Posterior cingulate gyrus (tissue), 11 donors: ENCODE measurements around the gene SERPINA7.
A peak's percentile ranks its signal among the peaks of the same experiment; 100 is the strongest.
"Not testable (repeated sequence)": the region's sequence is repeated elsewhere in the genome, so short reads cannot be mapped to it uniquely, and the experiment has no call there.

Source experiments
- DNase-seq, 10 donors: peaks; one replicate each; pipeline versions ENCODE4 v3.0.0 to v3.0.0-alpha.2; 2020 to 2021; ENCODE audit warnings: mixed read lengths in 3 of 10
- intact Hi-C: fragments of 100-400 bp; cut with DNase I; formaldehyde crosslinking; loops from one replicate; pipeline ENCODE4 v1.15.1; 2023

The SERPINA7 gene, protein sequence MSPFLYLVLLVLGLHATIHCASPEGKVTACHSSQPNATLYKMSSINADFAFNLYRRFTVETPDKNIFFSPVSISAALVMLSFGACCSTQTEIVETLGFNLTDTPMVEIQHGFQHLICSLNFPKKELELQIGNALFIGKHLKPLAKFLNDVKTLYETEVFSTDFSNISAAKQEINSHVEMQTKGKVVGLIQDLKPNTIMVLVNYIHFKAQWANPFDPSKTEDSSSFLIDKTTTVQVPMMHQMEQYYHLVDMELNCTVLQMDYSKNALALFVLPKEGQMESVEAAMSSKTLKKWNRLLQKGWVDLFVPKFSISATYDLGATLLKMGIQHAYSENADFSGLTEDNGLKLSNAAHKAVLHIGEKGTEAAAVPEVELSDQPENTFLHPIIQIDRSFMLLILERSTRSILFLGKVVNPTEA

DNA sequence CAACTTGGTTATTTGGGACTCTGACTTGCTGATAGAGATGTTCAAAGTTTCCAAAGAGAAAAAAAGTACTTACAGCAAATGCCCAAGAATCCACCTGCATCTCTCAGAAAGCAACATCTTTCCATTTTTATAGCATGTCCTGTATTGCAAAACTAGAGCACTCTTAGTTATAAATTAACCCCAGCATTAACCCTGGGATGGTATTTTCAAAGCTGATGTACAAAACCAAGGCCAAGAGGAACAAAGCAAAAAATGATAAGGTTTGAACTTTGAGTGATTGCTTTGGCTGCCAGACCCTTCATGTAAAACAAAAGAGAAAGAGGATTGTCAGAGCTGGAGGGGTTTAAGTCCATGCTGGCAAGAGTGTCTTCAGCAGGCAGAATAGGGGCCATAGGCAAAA, at the start of gene SERPINA7:
Gene SERPINA7 (minus strand): TSS at position 103 of the 400 bp plus-strand sequence. CDS start 1,669 bp downstream, outside the sequence.
- DNase-seq = no peak
- intact Hi-C loops = no loop called here

DNA sequence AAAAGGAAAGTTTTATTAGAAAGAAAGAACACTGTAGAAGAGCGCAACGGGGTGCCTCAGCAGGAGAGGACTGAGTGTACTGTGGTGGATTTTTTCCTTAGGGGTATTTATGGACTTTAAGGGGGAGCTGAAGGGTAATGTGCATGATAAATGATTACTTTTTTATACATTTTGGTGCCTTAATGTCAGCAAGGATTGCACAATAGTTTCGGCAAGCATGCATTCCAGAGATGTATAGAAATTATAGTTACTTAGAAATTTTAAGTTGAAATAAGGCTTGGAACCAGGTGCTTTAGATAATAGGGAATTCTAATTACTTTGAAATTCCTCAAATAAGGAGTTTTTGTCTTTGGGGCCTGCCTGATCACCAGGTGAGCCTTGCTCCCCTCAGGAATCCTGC, 30.5 kb upstream of the SERPINA7 start:
- intact Hi-C loops = no loop called here
- DNase-seq = no peak

DNA sequence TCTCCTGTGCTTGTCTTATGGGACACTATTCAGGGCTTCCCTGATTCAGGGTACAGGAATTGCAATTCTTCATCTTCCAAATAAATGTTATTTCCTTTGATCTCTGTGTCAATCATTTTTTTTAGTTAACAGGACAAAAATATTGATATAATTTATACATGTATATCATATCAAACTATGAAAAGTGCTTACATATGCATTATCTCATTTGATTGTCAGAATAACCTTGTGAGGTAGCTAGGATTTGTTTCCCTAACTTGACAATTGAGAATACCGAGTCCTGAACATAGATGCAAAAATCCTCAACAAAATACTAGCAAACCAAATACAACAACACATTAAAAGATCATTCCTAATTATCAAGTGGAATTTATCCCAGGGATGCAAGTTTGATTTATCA, 11.5 kb upstream of the SERPINA7 start:
- intact Hi-C loops = no loop called here
- no peak for DNase-seq

DNA sequence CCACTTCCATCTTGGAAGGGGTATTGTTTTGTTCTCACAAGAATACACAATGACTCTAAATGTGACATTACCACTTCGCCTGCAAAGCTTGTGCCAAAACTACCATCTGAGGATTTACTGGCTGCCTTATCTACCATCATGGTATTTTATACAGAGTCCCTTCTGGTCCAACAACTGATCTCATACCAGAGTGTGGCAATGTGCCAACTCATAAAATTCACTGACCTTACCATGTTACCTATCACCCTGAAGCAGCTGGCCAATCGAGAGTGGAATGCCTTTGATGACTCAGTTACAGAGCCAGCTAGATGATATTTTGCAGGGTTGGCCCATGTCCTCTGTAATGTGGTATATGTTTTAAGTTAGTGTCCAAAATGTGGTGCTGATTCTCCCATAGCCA, 3.8 kb upstream of the SERPINA7 start:
- intact Hi-C loops = no loop called here
- DNase-seq = no peak

GRCh38 chrX:106040861-106041260, 2.3 kb upstream of the SERPINA7 start:
- intact Hi-C loops = no loop called here
- no peak for DNase-seq

- intact Hi-C loops = no loop called here
- DNase-seq = peak in 1 of 10 donors; percentile 1
These were observed 1.4 kb upstream of the SERPINA7 start for GRCh38 chrX:106039920-106040319.

DNA sequence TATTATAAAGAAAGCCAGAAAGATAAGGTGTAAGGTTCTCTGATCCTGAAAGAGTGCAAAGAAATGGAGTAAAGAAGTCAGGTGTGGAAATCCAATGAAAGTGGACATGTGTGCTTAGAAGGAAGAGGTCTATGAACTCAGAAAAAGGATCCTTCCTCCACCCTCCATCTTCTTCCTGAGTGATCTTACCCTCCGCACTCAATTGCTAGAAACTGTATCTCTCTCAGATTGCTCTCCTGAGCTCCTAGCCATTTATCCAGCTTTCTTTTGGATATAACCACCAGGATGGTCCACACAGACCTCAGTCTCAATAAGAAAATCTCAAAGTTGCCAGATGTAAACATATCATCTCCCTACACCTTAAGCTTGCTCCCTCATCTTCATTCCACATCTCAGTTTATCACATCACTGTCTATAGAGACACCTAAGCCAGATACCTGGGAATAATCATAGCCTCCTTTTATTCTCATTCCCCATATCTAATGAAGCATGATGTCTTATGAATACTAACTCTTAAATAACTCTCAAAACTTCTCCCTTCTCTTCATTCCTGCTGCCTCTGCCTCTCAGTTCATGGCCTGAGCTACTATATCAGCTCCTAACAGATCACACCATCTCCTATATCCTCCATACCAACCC, 573 bp downstream of the SERPINA7 start:
- DNase-seq = no peak
- intact Hi-C loops = no loop called here

GRCh38 chrX:106036716-106037115, 1.8 kb downstream of the SERPINA7 start:
- no peak for DNase-seq
- intact Hi-C loops = no loop called here

DNA sequence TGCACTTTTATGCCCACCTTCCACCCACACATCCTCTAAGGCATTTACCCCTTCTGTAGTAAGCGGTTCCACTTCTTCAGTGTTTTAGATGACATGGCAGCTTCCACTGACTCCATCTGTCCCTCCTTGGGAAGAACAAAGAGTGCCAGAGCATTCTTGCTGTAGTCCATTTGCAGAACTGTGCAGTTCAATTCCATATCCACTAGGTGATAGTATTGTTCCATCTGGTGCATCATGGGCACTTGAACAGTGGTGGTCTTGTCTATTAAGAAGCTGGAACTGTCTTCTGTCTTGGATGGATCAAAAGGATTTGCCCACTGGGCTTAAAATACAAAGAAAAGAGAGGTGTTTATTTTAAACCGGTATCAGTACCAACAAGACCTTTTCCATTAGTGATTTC, 3.5 kb downstream of the SERPINA7 start:
- DNase-seq = no peak
- intact Hi-C loops = no loop called here

GRCh38 chrX:106023947-106024346, 14.6 kb downstream of the SERPINA7 start:
- intact Hi-C loops = no loop called here
- DNase-seq = no peak

- no peak for DNase-seq
- intact Hi-C loops = no loop called here
These were observed 16.3 kb downstream of the SERPINA7 start for GRCh38 chrX:106022238-106022637.

- intact Hi-C loops = no loop called here
- peak in 1 of 10 donors; percentile 54 for DNase-seq
These were observed 24.3 kb downstream of the SERPINA7 start for GRCh38 chrX:106014119-106014775.

DNA sequence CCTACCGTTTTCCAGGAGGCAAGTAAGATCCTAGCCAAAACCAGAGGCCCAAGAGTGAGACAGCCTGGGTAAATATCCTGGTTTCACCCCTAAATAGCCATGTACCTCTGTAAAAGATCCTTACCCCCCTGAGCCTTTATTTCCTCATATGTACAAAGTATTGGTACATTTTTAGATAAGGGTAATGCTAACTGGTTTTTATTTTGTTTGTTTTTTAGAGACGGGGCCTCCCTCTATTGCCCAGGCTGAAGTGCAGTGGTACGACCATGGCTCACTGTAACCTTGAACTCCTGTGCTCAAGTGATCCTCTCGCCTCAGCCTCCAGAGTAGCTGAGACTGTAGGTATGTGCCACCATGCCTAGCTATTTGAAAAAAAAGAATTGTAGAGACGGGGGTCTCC, 29.4 kb downstream of the SERPINA7 start:
- intact Hi-C loops = no loop called here
- DNase-seq = no peak

GRCh38 chrX:106007815-106008214, 30.7 kb downstream of the SERPINA7 start:
- intact Hi-C loops = no loop called here
- no peak for DNase-seq

DNA sequence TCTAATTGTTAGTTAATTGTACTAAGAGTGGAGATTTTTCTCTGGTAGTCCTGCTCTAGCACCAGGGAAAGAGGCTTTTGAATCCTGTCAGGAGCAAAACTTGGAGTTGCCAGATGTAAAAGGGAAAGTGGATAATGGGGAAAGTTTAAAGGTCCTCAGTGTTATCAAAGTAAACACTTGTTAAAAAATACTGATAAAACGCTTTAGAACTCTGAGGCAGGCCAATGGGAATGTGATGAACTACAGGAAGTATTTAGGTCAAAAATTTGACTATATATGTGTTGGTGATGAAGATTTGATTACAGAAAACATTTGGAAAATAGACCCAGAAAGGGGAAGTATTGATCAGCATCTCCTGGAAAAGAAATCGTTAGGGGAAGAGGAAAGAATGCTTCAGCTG, 32.8 kb downstream of the SERPINA7 start:
- DNase-seq = no peak
- intact Hi-C loops = no loop called here

DNA sequence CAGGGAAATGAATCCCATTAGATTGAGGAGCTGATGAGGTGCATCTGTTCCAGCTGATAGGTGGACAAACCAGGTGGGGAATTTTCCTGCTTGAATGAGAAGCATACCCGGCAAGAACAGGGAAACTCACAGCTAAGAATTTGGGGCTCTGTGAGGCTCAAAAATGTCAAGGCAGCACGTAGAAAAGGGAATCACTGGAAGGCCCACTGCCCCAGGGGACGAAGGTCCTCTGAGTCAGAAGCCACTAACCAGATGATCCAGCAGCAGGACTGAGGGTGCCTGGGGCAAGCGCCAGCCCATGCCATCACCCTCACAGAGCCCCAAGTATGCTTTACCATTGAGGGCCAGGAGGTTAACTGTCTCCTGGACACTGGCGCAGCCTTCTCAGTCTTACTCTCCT, 37.9 kb downstream of the SERPINA7 start:
- intact Hi-C loops, DNase-seq: not testable (repeated sequence)

- DNase-seq = no peak
- intact Hi-C loops = no loop called here
These were observed 38.3 kb downstream of the SERPINA7 start for GRCh38 chrX:106000203-106000602.

DNA sequence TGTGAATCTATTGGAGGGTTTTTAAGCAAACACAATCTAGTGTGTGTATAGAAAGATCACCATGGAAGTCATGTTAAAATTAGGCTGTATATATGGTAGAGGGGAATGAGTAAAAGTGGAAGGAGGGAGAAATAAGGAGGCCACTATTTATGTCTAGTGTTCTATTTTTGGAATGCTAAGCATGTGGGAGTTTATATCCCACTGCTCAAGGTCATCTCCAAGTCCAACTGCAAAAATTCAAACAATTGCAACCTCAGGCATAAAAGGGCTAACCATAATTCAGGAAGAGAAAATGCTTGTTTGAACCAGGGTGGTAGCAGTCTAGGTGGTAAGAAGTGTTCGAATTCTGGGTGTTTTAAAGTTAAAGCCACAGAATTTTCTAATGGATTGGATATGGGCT, 39.2 kb downstream of the SERPINA7 start:
- DNase-seq = no peak

DNA sequence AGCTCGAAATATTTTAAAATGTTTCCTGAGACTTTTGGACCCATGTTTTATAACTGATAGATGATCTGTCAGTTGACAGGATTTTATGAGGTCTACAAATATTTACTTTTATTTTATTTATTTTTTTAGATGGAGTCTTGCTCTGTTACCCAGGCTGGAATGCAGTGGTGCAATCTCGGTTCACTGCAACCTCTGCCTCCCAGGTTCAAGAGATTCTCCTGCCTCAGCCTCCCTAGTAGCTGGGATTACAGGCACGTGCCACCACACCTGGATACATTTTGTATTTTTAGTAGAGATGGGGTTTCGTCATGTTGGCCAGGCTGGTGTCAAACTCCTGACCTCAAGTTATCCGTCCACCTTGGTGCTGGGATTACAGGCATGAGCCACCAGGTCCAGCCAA, 50.0 kb downstream of the SERPINA7 start:
- peak in 1 of 10 donors; percentile 49 for DNase-seq
- intact Hi-C loops = not testable (repeated sequence)

More for the DNA sequence above, 39.2 kb downstream of the SERPINA7 start:
- intact Hi-C loops = no loop called here
